ENCODE measurements around the gene GATA2. TPM values are rescaled to one million over a fixed set of nuclear protein-coding genes. Genes with fewer than 3 reads are reported as not detected.

Gene GATA2
- total RNA-seq, 4 donors from 2014 or later = 7.1 to 19.5 (median 9.7) TPM

- no peaks in the 10 kb centered on the region for H3K36me3 ChIP-seq
- intact Hi-C loops (cut with DNase I) = no loop called here
- WGBS, 2 donors = 92 to 96% methylated on average over 3 of the region's 3 CpGs
- TF ChIP-seq POLR2A (IDR thresholded peaks at IDR 0.05) (no peak), CTCF (IDR thresholded peaks at IDR 0.05) (no peak)
- no peak overlapping the region for H3K4me3 ChIP-seq (replicated peaks in 1 of 3)
- H3K4me1 ChIP-seq = no peaks in the 10 kb centered on the region
- no peaks in the 10 kb centered on the region for H3K27me3 ChIP-seq
- H3K27ac ChIP-seq = no peak overlapping the region
- no peaks in the 10 kb centered on the region for H3K9me3 ChIP-seq
- no peak for DNase-seq
Measured at GRCh38 chr3:128505771-128506170, 12.8 kb upstream of the GATA2 start.

DNA sequence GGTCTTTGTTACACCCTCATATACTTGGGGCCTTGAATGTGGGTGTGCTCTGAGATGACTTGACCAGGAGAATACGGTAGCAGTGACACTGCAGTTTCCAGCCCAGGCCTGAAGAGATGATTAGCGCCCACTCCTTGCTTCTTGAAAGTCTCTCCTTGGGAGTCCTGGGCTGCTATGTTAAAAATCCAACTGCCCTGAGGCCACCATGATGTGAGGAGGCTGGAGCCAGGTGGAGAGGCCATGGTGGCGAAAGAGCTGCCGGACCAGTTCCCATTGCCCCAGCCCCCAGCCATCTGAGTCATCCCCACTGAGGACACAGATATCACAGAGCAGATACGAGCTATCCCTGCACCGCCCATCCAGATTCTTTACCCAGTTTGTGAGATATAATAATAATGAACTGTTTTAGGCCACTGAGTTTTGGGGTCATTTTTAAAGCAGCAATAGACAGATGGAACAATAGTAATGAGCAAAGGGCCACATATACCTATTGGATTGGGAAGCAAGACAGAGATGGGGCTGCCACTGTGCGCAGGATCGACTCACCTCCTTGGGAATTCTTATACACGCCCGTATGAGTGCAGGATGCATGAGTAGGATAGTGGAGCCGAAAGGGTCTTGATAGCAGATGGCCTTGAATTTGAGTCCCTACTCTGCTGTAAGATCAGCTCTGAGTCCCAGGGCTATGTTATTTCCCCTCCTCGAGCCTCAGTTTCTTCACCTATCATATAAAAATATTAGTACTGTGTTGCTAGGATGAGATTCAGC is 12.1 kb upstream of the GATA2 start:
- no peak overlapping the region for H3K27ac ChIP-seq
- 95% methylated on average over 11 to 12 of the region's 12 CpGs for WGBS, 2 donors
- H3K36me3 ChIP-seq = no peaks in the 10 kb centered on the region
- no peak overlapping the region for H3K4me3 ChIP-seq (replicated peaks in 1 of 3)
- no peaks in the 10 kb centered on the region for H3K9me3 ChIP-seq
- H3K4me1 ChIP-seq = no peaks in the 10 kb centered on the region
- no peak for DNase-seq
- TF ChIP-seq POLR2A (IDR thresholded peaks at IDR 0.05) (no peak), CTCF (IDR thresholded peaks at IDR 0.05) (no peak)
- no peaks in the 10 kb centered on the region for H3K27me3 ChIP-seq
- intact Hi-C loops (cut with DNase I) = no loop called here

DNA sequence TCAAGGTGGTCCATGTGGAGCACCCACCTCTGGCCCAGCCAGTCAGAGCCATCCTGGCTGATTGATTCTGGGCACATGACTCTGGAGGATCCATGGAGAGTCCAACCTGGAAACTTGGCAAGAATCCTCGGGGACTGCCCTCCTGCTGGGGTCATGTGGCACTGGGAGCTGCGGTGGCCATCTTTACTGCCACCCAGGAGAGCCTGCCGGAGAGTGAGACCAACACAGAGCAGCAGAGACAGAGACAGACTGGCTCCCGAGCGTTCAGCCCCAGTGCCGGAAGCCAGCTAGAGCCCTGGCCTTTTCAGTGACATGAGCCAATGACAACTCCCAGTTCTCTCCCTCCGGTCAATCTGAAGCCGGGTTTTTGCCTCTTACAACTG is 11.5 kb upstream of the GATA2 start:
- no peak for DNase-seq
- H3K4me1 ChIP-seq = no peaks in the 10 kb centered on the region
- 92 to 93% methylated on average over 3 to 7 of the region's 8 CpGs for WGBS, 2 donors
- no peaks in the 10 kb centered on the region for H3K36me3 ChIP-seq
- intact Hi-C loops (cut with DNase I) = no loop called here
- no peak overlapping the region for H3K4me3 ChIP-seq (replicated peaks in 1 of 3)
- H3K9me3 ChIP-seq = no peaks in the 10 kb centered on the region
- TF ChIP-seq CTCF (IDR thresholded peaks at IDR 0.05) = no peak
- no peak for TF ChIP-seq POLR2A (IDR thresholded peaks at IDR 0.05)
- H3K27ac ChIP-seq = no peak overlapping the region
- H3K27me3 ChIP-seq = no peaks in the 10 kb centered on the region

DNA sequence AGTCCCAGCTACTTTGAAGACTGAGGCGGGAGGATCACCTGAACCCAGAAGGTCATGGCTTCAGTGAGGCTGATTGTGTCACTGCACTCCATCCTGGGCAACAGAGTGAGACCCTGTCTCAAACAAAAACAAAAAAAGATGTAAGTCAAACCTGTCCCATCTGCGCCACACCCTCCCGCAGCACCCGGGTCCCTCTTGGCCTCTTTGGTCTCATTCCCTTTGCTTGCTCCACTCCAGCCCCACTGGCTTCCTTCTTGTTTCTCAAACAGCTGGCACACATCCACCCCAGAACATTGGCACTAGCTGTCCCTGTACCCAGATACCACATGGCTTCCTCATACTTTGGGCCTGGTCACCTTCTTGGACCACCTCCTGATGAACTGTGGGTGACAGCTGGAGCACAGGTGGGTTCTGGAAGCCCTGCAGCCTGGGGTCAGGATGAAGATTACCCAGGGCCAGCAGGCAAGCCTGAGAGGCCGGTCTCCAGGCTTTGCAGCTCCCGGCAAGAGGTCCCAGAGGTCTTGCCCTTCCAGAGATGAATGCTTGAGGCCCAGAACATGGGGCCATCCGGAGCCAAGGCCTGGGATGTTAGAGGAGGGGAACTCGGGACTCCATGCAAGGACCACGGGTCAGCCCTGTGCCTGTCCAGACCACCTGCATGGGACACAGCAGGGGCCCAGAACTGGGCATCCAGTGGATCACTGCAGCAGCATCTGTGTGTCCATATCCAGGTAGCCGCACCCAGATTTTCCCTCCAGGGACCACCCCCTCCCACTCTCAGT is 10.9 kb upstream of the GATA2 start:
- Histone ChIP-seq H3K4me3 (replicated peaks in 1 of 3) (no peak overlapping the region), H3K27me3 (no peaks in the 10 kb centered on the region), H3K9me3 (no peaks in the 10 kb centered on the region), H3K4me1 (no peaks in the 10 kb centered on the region), H3K27ac (no peak overlapping the region), H3K36me3 (no peaks in the 10 kb centered on the region)
- DNase-seq = no peak
- intact Hi-C loops (cut with DNase I) = no loop called here
- TF ChIP-seq POLR2A (IDR thresholded peaks at IDR 0.05) (no peak), CTCF (IDR thresholded peaks at IDR 0.05) (no peak)
- 91 to 95% methylated on average over 4 to 6 of the region's 10 CpGs for WGBS, 2 donors

- H3K36me3 ChIP-seq = no peaks in the 10 kb centered on the region
- intact Hi-C loops (cut with DNase I) = no loop called here
- H3K27me3 ChIP-seq = no peaks in the 10 kb centered on the region
Measured at GRCh38 chr3:128503164-128503651, 10.2 kb upstream of the GATA2 start.

More at GRCh38 chr3:128503164-128503651, 10.2 kb upstream of the GATA2 start:
- TF ChIP-seq CTCF (IDR thresholded peaks at IDR 0.05) (peak in 1 of 6 experiments; percentile 22), POLR2A (IDR thresholded peaks at IDR 0.05) (no peak)
- peak in 1 of 2 donors; percentile 21 for DNase-seq
- H3K27ac ChIP-seq = no peak overlapping the region
- WGBS, 2 donors = 78 to 88% methylated on average over 12 of the region's 12 CpGs
- H3K4me1 ChIP-seq = peaks cover 0 to under 1% of the 10 kb centered on the region in 2 donors
- no peaks in the 10 kb centered on the region for H3K9me3 ChIP-seq
- no peak overlapping the region for H3K4me3 ChIP-seq (replicated peaks in 1 of 3)

Measured in thyroid gland (tissue), 4 donors.